OCI-M1 (cell line): ENCODE measurements around the gene SEMA3F.
A peak's percentile ranks its signal among the peaks of the same experiment; 100 is the strongest.

Experiments used
- DNase-seq: peaks from one replicate; lab custom pipeline; 2025; lab: John Stamatoyannopoulos, UW

Gene SEMA3F

DNA sequence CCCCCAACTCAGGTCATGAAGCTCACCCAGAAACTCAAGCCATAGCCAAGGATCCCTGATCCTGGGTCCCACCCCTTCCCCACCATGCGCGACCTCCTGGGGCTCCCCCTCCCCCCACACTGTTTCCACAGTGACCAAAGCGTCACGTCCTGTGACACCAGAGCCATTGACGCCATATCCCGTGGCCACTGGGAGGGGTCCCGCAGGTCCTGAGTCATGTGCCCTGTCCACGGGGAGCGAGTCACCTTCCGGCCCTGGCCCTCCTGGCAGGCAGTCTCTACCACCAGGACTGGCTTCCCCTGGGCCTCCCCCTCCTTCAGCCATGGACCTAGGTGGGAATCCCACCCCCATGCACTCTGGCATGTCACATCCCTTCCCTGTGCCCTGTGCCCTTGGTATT is 15.6 kb downstream of the SEMA3F start:
- DNase-seq = peak; percentile 4

DNA sequence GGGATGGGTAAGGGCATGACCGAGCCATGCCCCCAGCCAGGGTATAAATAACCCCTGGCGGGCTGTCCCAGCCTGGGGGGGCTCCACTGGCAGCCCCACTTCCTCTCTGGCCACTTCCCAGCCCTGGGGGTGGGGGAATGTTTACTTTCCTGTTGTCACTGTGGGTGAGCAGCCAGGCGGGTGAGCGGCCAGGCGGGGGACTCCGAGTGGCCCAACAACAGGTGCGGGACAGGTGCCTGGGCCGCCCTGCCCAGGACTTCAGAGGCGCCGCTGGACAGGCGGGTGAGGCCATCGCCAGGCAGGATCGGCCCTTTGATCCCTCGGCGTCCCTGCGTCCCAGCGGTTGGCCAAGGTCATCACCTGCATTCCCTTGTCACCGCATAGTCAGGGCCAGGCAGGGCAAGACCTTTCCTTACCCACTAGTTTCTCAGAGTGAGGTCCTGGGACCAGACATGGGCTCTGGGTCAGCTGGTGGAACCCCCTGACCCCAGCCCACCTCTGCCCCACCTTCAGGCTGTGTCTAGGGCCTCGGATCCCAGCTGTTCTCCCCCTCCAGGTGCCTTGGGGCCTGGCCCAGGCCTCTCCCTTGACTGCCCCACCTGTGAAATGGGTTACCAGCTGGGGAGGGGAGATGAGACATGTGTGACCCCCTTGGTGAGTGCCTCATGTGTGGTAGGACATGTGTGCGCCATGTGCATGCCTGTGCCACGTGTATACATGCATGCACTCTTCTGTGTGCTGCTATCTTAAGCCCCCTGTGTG is 16.6 kb downstream of the SEMA3F start:
- no peak for DNase-seq

DNA sequence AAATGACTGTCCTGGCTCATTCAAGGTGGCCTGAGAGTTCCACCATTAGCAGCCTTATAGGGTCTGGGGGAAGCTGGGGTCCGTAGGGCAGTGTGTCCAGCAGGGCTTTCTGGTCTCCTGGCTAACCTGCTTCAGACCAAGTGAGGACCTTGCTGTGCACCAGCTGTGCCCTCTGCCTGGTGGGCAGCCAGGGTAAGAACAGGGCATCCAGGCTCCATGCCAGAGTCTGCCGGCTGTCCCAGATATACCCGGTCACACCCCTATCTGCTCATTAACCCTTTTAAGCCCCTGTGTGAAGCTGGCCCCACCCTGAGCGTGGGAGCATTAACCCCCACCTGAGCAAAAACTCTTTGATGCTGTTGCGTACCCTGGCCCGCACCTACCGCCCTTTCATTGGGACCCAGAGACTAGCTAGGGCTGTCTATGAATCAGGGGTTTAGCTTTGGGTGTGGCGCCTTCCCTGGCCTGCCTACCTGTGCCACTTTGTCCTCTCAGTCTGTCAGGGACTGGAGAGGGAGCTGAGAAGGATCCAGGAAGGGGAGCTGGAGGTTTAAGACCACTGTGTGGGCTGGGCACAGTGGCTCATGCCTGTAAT is 17.6 kb downstream of the SEMA3F start:
- no peak for DNase-seq

DNA sequence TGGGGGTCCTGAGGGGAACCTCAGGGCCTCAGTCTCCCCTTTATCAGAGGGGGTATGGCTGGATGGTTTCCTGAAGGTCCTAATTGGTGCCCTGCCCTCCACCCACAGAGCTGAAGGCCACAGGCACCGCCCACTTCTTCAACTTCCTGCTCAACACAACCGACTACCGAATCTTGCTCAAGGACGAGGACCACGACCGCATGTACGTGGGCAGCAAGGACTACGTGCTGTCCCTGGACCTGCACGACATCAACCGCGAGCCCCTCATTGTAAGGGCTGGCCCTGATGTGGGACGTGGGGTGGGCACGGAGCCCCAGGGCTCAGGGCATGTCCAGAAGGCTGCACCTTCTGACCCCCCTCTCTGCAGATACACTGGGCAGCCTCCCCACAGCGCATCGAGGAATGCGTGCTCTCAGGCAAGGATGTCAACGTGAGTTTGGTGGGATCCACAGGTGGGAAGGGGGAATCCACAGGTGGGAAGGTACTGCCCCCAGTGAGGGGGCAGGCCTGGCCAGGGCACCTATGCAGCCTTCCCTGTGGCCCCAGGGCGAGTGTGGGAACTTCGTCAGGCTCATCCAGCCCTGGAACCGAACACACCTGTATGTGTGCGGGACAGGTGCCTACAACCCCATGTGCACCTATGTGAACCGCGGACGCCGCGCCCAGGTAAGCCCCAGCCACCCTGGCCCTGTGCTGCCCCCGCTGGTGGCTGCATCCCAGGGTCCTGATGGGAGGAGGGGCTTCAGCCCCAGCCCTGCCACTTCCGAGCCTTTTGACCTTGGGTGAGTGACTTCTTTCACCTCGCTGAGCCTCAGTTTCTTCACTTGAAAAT is 18.8 kb downstream of the SEMA3F start:
- DNase-seq = peak; percentile 1

DNA sequence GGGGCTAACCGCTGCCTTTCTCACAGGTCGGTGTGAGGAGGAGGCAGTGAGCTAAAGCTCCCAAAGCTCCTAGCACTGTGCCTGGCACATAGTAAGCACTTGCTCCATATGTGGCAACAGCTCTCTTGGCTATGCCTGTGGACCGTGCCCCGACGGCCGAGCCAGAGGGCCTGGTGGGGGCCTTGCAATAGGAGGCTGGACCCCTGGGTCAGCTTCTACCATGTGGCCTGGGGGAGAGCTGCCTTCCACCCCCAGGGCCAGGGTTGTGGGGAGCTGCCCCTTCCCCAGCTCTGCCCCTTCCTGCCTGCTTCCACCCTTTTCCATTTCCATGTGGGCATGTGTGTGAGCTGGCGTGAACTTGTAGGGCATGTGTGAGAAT is 19.4 kb downstream of the SEMA3F start:
- no peak for DNase-seq

DNA sequence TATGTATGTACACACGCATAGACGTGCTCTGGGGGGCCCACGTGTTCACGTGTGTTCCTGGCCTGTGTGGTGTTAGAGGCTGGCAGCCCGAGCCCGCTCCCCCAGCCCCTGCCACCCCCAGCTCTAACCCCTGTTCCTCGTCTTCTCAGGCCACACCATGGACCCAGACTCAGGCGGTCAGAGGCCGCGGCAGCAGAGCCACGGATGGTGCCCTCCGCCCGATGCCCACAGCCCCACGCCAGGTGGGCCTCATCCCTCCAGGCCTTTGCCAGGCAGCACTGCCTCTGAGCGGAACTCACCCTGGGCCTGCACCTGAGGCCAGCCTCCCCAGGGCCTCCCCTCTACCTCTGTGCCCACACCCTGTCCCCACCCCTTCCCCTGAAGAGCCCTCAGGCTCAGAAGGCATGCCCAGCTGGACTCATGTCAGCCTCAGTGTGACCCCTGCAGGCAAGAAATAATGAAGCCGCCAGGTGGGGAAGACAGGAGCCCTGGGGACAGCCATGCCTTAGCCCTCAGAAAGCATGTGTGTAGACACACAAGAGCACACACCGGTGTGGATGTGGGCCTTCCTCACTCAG is 19.9 kb downstream of the SEMA3F start:
- DNase-seq = no peak

DNA sequence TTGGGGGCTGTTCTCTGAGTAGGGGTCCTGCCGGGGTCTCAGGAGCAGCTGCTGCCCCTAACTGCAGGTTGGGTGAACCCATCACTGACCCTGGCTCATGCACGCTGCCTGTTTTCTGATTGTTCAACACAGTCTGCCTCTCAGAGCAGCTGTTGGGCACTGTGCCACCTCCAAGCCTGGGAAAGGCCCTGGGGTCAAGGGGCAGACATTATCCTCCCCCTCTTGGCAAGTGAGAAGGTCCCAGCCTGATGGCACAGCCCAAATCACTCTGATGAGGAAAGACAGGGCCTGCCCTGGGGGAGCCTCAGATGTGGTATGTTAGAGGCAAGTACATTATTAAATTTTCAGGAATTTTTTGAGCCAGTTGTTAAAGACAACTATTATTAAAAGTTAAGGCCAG is 22.2 kb downstream of the SEMA3F start:
- DNase-seq = no peak

DNA sequence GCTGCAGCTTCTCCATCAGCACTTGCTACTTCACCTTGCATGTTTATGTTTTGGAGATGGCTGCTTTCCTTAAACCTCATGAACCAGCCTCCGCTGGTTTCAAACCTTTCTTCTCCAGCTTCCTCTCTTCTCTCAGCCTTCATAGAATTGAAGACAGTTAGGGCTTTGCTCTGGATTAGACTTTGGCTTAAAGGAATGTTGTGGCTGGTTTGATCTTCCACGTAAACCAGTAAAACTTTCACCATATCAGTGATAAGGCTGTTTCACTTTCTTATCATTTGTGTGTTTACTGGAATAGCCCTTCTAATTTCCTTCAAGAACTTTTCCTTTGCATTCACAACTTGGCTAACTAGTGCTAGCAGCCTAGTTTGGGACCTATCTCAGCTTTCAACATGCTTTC is 24.6 kb downstream of the SEMA3F start:
- DNase-seq = peak; percentile 15

DNA sequence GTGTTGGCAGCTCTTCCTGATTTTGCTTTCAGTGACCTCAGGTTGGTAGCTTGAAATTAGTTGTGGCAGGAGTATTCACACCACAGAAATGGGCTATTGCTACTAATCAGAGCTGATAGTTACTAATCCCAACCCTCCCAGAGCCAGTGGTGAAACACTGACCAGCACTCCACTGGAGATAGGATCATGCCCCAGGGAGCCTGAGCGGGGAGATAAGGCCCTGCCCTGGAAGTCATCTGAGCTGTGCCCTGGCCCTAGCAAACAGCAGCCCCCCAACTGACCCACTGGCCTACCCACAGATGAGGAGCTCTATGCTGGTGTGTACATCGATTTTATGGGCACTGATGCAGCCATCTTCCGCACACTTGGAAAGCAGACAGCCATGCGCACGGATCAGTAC is 26.9 kb downstream of the SEMA3F start:
- DNase-seq = no peak

DNA sequence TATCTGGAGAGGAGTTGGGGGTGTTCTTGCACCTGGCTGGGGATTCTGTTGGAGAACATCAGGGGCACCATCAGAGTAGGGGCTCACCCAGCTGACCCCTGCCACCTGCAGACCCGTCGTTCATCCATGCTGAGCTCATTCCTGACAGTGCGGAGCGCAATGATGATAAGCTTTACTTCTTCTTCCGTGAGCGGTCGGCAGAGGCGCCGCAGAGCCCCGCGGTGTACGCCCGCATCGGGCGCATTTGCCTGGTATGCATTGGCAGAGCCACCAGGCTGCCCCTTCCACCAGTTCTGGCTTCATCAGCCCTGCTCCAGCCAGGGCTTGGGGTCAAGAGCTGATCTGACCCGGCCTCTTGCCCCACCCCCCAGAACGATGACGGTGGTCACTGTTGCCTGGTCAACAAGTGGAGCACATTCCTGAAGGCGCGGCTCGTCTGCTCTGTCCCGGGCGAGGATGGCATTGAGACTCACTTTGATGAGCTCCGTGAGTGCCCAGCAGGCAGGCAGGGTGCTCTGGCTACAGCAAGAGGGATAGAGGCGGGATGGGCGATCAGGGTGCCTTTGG is 27.5 kb downstream of the SEMA3F start:
- DNase-seq = no peak

DNA sequence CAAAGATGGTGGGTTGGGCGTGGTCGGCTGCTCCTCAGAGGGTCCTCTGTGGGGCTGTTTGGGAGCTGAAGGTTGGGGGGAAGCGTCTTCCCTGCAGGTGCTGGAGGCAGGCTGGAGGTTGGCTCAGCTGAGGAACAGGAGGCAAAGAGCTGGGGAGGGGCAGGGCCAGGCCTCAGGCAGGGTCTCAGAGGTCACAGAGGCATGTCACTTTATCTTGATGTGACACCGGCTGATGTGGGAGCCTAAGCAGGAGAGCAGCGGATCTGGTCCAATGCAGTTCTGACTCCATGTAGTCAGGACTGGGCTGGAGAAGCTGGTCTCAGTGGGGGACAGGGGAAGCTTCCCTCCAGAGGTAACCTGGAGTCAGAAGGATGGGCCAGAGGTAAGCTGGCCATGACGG is 28.6 kb downstream of the SEMA3F start:
- DNase-seq = no peak

DNA sequence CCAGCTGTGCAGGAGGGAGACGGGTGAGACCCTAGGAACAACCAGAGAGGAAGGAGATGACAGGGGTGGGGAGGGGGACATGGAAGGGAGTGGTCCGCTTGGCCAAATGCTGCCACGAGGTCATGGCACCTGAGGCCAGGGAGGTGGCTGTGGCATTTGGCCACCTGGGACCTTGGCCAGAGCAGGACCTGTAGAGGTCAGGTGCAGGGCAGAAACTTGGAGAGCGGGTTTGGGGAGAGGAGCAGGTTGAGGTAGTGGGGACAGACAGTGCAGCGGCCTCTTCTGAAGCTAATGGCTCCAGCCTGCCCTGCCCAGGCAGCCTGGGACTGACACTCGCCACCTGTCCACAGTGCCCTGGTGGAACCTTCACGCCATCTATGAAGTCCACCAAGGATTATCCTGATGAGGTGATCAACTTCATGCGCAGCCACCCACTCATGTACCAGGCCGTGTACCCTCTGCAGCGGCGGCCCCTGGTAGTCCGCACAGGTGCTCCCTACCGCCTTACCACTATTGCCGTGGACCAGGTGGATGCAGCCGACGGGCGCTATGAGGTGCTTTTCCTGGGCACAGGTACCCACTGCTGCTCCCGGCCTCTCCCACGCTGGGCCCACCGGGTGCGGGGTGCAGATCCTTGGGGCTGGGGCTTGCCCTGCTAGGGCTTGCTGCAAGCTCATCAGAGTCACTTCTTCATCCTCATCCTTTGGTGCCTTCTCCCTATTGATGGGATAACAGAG is 29.3 kb downstream of the SEMA3F start:
- no peak for DNase-seq

DNA sequence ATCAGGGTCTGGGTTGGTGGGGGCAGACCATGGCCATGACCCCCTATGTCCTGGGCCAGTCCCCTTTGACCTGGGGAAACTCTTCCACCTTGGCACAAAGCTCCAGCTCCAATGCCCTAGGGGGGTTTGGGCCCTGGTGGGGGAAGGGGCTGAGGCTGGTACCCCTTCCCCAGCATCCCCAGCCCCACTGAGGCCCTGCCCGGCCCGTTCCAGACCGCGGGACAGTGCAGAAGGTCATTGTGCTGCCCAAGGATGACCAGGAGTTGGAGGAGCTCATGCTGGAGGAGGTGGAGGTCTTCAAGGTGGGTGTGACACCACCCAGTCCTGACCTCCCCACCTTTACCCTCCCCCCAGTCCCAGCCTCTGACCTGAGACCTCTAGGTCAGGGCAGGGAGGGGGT is 30.1 kb downstream of the SEMA3F start:
- DNase-seq = no peak

DNA sequence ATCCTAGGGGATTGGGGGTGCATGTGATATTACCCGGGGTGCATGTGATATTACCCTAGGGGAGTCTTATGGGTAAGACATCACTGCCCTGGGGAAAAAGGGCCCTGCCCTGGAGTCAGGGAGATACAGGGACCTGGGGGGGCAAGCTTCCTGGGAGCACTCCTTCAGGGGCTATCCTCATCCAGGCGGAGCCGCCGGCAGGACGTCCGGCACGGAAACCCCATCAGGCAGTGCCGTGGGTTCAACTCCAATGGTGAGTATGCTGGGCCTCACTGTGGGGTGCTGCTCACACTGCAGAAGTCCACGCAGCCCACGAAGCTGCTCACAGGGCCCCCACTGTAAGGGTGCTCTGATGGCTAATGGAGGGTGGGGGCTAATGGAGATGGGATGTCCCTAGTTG is 31.0 kb downstream of the SEMA3F start:
- no peak for DNase-seq

DNA sequence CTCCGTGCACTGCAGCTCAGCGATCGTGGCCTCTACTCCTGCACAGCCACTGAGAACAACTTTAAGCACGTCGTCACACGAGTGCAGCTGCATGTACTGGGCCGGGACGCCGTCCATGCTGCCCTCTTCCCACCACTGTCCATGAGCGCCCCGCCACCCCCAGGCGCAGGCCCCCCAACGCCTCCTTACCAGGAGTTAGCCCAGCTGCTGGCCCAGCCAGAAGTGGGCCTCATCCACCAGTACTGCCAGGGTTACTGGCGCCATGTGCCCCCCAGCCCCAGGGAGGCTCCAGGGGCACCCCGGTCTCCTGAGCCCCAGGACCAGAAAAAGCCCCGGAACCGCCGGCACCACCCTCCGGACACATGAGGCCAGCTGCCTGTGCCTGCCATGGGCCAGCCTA is 32.6 kb downstream of the SEMA3F start:
- DNase-seq = no peak

DNA sequence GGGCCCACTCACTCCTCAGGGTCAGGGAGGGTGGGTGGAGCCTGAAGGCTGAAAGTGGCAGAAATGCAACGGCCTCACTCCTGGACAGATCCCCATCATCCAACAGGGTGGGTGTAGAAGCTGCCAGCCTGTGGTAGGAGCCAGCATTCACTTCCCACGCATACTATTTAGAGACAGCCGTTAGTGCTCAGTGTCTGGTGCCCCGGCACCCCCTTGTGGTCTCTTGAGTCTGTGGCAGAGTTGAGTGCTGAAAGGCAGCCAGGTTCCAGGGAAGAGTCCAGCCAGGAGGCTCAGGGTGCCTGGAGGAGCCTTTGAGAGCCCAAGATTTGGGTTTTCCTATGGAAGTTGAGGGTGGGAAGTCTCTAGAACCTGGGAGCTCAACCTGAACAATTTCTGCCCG is 34.1 kb downstream of the SEMA3F start:
- DNase-seq = peak; percentile 76

DNA sequence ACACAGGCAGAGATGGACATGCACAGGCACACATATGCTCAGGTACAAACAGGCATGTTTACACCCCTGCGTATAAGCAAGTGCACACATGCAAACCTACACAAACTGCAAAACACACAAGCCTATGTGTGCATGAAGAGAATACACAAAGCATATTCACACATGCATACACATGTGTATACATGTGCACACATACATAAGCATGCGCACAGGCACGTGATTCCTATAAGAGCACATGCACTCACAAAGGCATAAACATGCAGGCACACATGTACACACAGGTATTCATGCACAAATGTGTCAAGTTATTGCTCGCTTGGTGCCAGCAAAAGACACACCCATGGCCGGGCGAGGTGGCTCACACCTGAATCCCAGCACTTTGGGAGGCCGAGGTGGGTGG is 34.9 kb downstream of the SEMA3F start:
- no peak for DNase-seq

DNA sequence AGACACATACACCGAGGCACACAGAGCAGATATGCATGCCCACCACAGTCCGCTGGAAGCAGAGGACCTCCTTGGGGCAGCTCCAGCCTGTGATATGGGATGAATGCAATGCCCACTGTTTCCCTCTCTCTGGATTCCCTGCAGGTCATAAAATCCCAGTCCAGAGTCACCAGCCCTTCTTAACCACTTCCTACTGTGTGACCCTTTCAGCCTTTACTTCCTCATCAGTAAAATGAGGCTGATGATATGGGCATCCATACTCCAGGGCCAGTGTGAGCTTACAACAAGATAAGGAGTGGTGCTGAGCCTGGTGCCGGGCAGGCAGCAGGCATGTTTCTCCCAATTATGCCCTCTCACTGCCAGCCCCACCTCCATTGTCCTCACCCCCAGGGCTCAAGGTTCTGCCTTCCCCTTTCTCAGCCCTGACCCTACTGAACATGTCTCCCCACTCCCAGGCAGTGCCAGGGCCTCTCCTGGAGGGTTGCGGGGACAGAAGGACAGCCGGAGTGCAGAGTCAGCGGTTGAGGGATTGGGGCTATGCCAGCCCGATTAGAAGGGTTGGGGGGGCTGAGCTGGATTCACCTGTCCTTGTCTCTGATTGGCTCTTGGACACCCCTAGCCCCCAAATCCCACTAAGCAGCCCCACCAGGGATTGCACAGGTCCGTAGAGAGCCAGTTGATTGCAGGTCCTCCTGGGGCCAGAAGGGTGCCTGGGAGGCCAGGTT is 36.0 kb downstream of the SEMA3F start, which contains the start of gene GNAT1:
TSS of gene GNAT1 (plus strand) at position 675 of the 725 bp plus-strand sequence. CDS start 116 bp downstream, outside the sequence.
- DNase-seq = peak; percentile 15

DNA sequence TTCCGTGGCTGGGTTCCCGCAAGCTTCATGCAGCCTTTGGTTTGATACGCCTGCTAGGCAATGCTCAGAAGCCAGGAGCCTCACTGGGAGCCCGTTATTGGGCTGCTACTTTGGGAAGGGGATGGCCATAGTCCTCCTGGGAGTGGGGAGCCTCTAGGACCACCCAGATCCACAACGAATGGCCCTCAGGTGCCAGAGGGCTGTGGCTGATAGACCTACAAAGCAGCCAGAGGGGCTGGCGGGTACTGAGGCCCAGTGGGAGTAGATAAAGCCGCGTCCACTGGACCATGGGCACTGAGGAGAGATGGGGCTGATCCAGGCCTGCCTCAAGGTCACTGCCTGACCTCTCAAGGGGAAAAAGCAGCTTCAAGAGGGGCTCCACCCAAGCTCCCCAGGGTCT is 37.0 kb downstream of the SEMA3F start:
- no peak for DNase-seq

DNA sequence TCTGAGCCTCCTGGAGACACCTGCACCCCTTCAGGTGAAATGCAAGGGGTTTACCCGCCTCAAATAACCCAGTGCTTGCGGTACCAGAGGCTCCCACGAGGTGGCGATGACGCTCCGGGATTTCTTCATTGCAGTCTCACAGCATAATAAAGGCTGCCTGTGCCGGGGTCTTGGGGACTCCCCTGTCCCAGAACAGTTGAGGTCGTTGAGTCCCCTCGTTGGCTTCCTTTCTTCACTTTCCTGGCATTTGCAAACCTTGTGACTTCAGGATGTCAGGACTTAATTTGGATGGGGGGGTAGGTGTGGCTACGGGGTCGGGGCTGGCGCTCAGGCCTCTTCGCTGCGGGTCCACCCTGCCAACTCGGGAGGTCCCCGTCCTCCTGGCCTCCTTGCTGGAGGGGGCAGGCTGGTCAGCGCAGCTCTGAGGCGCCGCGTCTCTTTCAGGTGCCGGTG is 37.6 kb downstream of the SEMA3F start:
- peak; percentile 74 for DNase-seq

DNA sequence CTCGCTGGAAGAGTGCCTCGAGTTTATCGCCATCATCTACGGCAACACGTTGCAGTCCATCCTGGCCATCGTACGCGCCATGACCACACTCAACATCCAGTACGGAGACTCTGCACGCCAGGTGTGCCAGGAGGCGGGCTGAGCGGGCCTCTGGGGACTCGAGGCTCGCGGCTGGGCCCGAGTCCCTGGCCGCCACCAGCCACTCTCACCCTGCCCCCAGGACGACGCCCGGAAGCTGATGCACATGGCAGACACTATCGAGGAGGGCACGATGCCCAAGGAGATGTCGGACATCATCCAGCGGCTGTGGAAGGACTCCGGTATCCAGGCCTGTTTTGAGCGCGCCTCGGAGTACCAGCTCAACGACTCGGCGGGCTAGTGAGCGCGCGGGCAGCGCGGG is 38.2 kb downstream of the SEMA3F start:
- DNase-seq = no peak
